Activated CD8-positive, alpha-beta memory T cell treated with anti-CD3 and anti-CD28 coated beads, Interleukin-2, amount 50 U/mL, for 48 hours (primary cell): ENCODE results near the gene VARS1.
A peak's percentile ranks its signal among the peaks of the same experiment; 100 is the strongest.
"Not testable (repeated sequence)": the region's sequence is repeated elsewhere in the genome, so short reads cannot be mapped to it uniquely, and the experiment has no call there.

Experiments used
- DNase-seq: peaks from one replicate; pipeline ENCODE4 v3.0.0-alpha.2; 2020

VARS1 gene

GRCh38 chr6:31795616-31796298 lies at the start of gene VARS1:
VARS1 (minus strand) TSS chr6:31795752; CDS start chr6:31795217, 535 bp downstream.
- DNase-seq: peak; percentile 92

GRCh38 chr6:31844507-31844906 lies 49.0 kb upstream of the VARS1 start:
- DNase-seq: no peak

- DNase-seq: no peak
These were observed 46.5 kb upstream of the VARS1 start for GRCh38 chr6:31842053-31842452.

GRCh38 chr6:31839779-31840126 lies 44.2 kb upstream of the VARS1 start:
- not testable (repeated sequence) for DNase-seq

GRCh38 chr6:31838968-31839367 lies 43.4 kb upstream of the VARS1 start:
- DNase-seq: no peak

- DNase-seq: not testable (repeated sequence)
These were observed 42.6 kb upstream of the VARS1 start for GRCh38 chr6:31838114-31838553.

GRCh38 chr6:31837369-31838113 lies 42.0 kb upstream of the VARS1 start:
- no peak for DNase-seq

- no peak for DNase-seq
These were observed 41.2 kb upstream of the VARS1 start for GRCh38 chr6:31836474-31837368.

- no peak for DNase-seq
These were observed 40.5 kb upstream of the VARS1 start for GRCh38 chr6:31836047-31836473.

GRCh38 chr6:31834367-31835250 lies 39.1 kb upstream of the VARS1 start:
- DNase-seq: peak; percentile 94

- DNase-seq: no peak
These were observed 36.0 kb upstream of the VARS1 start for GRCh38 chr6:31831350-31832215.

- DNase-seq: no peak
These were observed 35.4 kb upstream of the VARS1 start for GRCh38 chr6:31830886-31831335.

- DNase-seq: no peak
These were observed 34.2 kb upstream of the VARS1 start for GRCh38 chr6:31829633-31830283.

- peak; percentile 94 for DNase-seq
These were observed 31.9 kb upstream of the VARS1 start, which contains the start of gene HSPA1B for GRCh38 chr6:31827286-31828079. HSPA1B (plus strand) TSS chr6:31827738; CDS start chr6:31827951, 213 bp downstream.

GRCh38 chr6:31826793-31827285 lies 31.3 kb upstream of the VARS1 start:
- DNase-seq: no peak

GRCh38 chr6:31825553-31825952 lies 30.0 kb upstream of the VARS1 start:
- no peak for DNase-seq

- DNase-seq: not testable (repeated sequence)
These were observed 28.1 kb upstream of the VARS1 start for GRCh38 chr6:31823592-31824196.

GRCh38 chr6:31822036-31822821 lies 26.7 kb upstream of the VARS1 start:
- DNase-seq: peak; percentile 74
